ENCODE data around the gene TAF8. TPM values are rescaled to one million over a fixed set of nuclear protein-coding genes. Genes with fewer than 3 reads are reported as not detected.

The TAF8 gene
- total RNA-seq, 1 donor from 2014 or later = 25.1 TPM

DNA sequence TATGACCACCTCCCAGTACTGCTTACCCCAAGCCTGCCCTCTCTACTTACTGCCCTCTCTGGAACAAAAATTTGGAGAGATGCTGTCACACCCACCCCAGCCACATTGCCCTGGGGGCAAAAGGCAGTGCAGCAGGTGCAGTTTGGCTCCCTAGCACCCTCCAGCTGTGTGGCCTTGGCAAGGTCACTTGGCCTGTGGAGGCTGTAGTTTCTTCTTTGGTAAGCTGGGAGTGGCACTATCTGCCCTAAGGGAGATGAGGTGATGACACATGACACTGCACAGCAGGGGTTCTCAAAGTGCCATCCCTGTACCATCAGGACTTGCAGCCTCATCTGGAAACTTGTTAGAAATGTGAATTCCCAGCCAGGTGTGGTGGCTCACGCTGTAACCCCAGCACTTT is 44.8 kb downstream of the TAF8 start:
- peak; percentile 44 for DNase-seq (ENCODE audit: low read depth)

DNA sequence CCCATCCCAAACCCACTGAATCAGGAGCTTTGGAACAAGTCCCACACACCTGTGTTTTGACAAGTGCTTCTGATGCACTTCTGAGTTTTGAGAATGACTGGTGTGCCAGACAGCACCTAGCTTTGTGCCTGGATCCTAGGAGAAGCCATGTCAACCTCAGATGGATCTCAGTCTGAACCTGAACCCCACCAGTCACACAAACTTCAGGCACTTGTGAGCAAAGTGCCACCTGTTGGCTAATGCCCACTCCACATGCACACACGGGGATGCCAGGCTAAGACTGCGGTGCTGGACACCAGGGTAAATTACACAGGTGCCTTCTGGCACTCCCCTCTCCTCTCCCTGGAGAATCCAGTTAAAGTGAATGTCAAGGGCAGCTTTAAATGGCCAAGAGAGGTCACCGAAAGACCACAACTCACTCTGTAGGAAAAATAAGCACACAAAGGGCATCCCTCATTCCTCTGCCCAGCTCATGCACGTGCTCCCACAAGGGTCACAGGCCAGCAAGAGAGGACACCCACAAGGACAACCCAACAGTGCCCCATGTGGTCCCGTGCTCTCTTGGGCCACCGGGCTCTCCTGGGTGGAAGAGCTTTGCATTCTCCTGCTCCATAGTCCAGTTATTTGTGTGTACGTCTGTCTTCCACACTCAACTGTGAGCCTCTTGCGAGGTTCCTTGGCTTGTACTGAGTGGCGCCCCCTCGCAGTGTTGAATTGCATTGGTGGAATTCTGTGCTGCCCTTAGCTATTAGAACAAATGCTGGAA is 45.6 kb downstream of the TAF8 start:
- DNase-seq (ENCODE audit: low read depth) = peak; percentile 19

DNA sequence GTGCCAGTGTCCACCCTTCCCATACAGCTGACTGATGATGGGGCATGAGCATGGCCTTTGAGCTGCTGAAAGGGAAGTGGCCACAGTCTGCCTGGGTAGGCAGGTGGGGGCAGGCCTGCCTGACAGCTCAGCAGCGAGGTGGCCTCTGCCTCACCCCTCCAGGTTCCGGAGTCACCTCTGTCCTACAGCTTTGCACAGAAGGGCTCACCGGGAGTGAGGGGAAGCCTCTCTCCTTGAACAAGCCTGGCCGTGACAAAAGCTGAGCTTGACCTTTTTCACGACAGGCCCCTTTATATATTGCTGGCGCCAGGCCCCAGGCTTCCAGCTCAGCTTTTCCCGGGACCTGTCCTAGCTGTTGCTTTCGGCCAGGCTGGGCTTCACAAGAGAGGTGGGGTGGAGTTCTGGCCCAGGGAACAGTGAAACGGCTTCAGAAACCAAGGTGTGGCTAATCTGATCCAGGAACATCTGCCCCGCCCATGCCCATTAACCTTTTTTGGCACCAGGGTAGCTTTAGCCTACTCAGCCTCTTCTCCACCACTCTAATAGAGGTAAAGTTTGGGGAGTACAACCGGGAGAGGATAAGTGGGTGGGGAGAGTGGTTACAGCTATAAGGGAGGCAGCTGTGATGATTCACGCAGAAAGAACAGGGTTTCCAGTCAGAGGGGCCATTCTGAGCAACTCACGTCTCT is 49.2 kb downstream of the TAF8 start:
- DNase-seq (ENCODE audit: low read depth) = peak; percentile 48

DNA sequence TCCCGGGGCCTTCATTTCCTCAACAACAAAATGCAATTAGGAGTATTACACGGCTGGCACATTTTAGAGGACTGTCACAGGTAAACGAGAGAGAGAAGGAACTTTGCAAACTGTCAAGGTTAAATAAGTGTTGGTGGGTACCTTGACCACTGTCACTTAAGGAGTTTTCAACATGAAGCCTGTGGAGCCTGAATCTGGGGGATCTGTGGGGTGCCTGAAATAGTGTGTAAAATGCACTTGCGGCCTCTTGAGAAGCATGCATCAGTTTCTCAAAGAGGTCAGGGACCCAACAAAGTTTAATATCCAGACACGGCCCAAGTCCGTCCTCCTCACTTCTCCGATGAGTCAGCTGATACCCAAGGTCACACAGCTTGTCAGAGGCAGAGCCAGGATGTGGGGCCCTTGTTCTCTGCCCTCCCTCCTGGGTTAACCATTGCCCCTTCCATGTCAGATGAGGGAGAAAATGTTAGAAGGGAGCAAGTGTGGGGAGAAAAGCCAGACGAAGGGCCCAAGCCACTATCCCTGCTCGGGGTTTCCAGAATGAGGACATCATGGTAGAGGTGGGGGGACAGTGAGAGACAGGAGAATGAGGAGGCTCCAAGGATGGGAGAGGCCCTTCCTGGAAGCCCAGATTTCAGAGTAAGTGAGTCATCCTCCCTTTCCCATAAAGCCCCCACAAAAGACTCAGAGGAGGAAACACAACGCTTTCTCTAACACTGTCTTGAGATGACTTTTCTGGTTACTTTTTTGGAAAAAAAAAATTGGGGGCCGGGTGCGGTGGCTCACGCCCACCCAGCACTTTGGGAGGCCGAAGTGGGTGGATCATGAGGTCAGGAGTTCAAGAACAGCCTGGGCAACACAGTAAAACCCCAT is 49.9 kb downstream of the TAF8 start:
- no peak for DNase-seq (ENCODE audit: low read depth)

DNA sequence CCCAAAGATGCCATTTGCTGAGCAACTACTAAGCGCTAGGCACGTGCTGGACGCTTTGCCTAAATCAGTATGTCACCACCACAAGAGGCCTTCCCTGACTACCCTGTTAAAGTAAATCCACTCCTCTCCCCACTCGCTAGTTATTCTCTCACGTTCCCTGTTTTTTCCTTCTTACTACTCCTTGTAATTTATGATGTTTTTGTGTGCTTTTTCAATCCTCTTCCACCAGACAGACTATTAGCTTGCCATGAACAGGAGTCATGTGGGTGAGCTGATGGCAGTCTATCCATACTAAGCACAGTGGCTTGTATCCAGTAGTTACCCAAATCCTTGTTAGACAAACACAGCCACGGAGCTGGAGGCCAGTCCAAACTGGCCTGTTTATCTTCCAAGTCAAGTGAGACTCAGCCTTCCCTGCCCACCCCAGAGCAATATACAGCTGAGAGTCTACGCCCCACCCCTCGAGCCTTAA is 50.9 kb downstream of the TAF8 start:
- no peak for DNase-seq (ENCODE audit: low read depth)

DNA sequence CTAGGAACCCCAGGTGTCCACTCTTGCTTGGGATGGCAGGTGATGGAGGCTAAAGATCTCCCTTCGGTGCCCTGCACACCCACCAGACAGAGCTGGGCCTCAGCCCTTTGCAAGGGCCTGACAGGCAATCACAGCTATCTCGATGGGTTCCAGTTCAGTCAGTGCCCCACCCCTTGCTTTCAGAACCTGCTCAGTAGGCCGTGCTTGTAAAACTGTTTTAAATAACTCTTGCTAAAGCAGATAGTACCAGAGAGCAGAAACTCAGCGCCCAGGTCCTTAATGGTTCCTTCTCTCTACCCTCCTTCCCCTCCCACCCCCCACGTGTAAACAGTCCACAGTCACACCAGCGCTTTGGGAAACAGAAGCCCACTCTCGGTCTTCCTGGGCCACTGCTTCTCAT is 52.9 kb downstream of the TAF8 start:
- no peak for DNase-seq (ENCODE audit: low read depth)

DNA sequence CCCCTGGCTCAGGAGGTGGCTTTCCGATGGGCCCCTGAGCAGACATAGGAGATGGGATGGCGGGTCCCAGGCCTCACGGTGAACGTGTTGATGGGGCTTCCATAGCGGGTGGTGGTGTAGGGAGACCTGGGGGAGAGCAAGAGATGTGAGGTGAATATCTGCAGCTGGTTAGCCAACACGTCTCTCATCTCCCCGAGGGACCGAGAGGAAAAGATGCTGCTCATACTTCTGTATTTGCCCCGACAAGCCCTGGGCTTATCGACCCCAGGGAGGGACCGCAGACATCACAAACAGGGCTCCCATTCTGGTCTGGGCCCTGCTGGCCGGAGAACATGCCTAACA is 53.4 kb downstream of the TAF8 start:
- no peak for DNase-seq (ENCODE audit: low read depth)

DNA sequence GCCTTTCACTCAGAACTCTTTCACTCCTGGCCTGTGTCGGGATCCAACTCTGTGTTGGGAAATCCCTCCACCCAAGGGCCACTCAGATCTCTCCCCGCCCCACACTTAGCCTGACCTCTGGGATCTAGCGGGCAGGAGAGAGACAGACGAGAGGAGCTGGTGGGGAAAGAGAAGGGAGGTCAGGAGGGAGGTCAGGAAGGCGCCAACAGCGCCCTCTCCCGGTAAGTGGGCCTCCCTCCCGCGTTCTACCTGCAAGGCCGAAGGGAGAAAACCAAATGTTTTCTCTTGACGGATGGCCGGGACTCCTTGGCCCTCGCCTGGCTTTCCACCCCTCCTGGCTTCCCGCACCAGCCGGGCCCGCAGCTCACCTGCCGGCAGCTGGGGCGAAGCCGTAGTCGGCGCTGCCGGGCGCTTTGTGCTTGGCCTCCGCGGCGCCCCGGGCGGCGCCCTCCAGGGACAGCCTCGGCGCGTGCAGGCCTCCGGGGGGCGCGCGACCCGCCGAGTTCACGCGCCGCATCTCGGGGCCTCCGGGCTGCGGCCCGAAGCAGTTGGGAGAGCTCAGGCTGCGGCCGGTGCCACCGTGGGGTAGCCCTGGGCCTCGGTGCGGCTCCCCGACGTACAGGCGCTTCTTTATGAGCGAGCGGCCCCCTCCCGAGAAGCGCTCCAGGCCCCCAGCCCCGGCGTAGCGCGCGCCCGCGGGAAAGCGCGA is 53.9 kb downstream of the TAF8 start:
- DNase-seq (ENCODE audit: low read depth) = no peak

DNA sequence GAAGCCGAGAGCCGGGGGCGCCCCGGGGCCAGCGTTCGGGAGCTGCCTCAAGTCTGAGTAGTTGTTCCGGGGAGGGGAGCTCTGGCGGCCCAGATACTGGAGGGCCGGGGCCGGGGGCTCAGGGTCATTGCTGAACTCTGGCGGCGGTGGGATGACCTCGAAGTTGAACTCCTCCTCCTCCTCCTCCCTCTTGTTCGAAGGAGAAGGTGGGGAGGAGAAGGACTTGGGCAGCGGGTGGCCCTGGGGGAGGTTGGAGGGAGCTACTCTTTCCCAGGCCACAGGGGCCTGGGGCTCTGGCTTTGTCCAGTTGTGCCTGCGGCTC is 54.4 kb downstream of the TAF8 start:
- DNase-seq (ENCODE audit: low read depth) = no peak

DNA sequence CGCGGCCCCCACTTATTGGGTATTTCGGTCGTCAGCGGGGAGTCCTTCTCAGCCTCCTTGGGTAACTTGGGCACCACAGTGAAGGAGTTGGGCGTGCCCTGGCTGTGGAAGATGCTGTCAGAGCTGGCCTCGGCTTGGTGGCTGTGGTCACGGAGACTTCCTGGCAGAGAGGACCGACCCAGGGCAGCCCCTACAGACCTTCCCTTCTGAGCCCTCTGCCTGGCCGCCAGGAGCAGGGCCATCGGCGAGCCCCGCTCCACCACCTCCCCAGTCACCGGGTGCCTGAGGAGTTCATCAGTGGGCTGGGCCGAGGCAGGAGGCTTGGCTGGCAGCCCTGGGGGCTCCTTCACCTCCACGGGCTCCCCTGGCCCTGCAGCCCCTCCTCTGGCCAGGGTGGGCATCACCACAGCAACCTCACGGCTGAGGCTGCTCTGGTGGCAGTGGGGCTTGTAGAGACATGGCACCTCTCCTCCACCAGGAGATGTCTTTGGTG is 54.9 kb downstream of the TAF8 start:
- no peak for DNase-seq (ENCODE audit: low read depth)

DNA sequence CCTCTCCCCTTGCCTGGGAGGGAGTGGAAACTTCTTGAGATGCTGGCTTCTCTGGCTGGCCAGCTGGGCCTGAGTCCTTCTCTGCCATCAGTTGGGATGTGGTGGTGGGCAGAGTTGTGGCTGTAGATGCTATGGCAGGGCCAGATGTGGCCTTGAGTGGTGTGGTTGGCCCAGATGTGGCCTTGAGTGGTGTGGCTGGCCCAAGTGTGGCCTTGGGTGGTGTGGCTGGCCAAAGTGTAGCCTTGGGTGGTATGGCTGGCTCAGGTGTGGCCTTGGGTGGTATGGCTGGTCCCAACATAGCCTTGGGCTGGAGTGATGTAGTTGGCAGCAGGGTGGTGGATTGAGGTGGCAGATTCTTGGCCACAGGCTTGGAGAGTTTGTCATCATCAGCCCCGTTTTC is 55.4 kb downstream of the TAF8 start:
- no peak for DNase-seq (ENCODE audit: low read depth)

DNA sequence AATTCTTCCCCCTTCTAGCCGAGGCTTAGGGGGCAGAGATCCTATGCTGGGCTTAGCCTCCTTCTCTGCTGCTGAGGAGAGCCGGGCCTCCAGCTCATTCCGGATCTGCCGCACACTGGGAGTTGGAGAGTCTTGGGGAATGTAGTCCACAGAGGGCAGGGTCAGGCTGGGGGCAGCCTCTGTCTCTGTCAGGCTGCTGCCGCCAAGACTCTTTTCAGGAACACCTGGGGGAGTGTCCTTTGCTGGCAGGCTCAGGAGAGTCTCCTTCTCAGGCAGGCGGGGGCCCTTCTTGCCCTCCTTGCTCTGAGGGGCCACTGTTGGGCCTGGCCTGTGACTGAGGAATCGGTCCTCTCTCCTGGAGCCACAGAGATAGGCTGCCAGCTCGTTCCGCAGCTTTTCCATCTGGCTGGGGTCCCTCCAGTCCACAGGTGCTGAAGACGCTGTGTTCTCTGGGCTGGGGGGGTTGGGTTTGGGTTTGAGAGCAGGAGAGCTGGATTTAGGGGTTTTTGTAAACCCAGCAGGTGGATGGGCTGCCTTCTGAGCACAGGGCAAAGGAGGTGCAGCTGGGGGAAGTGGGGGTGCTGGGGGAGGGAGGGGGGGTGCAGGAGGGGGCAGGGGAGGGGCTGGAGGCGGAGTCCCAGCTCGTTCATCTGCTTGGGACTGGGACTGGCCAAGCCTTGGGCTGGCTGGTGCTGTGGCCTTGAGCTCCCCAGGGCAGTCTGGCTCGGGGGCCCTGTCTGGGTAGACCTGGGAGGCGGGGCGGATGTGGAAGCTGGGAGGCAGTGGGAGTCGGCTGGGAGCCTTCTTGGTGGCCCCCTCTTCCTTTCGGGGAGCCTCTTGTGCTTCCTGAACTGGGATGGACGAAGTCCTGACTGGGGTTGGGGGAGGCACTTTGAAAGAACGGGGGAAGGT is 56.0 kb downstream of the TAF8 start:
- no peak for DNase-seq (ENCODE audit: low read depth)

DNA sequence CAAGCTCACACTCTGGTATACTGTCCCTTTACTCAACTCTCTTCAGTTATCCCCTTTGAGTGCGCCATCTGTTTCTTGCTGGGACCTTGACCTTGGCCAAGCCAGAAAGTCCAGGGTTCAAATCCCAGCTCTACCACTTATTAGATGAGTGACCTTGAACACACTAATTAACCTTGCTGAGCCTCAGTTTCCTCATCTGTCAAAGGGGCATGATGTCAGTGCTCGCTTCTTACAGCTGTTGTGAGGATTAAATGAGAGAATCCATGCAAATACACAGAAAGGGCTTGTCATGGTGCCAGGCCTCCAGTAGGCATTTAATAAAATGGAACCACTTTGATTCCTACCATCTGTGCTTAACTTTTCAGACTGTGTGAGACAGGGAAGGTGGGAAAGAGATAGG is 57.7 kb downstream of the TAF8 start:
- no peak for DNase-seq (ENCODE audit: low read depth)

DNA sequence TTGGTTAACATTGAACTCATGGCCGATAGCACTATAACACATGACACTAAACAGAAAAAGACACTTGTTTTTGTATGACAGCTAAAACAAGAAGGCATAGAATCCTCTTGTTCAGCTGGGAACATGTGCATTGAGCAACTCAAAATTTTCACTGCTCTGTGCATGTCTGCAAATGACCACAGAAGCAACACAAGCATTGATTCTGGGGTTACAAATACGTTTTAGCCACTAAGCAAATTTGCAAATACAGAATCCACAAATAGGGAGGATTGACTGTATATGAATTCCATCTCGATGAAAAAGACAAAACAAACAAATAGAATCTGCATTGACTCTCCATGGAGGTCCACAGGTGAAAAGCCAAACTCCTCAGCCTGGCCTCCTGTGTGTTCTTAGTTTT is 60.4 kb downstream of the TAF8 start:
- no peak for DNase-seq (ENCODE audit: low read depth)

DNA sequence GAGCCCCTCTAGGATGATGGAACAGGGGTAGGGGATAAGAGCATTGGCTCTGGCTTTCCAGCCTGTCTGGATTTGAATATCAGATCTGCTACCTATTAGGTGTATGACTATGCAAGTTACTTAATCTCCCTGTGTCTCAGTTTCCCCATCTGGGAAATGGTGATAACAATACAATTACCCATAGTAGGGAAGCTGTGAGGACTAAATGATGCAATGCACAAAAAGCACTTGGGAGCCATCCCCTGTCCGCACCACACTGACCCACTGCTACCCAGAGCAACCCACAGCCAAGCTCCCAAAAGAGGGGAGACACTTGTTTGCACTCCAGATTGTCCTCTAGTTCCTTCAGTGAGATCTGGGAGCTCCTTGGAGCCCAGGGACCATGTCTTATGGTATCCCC is 62.0 kb downstream of the TAF8 start:
- DNase-seq (ENCODE audit: low read depth) = no peak

DNA sequence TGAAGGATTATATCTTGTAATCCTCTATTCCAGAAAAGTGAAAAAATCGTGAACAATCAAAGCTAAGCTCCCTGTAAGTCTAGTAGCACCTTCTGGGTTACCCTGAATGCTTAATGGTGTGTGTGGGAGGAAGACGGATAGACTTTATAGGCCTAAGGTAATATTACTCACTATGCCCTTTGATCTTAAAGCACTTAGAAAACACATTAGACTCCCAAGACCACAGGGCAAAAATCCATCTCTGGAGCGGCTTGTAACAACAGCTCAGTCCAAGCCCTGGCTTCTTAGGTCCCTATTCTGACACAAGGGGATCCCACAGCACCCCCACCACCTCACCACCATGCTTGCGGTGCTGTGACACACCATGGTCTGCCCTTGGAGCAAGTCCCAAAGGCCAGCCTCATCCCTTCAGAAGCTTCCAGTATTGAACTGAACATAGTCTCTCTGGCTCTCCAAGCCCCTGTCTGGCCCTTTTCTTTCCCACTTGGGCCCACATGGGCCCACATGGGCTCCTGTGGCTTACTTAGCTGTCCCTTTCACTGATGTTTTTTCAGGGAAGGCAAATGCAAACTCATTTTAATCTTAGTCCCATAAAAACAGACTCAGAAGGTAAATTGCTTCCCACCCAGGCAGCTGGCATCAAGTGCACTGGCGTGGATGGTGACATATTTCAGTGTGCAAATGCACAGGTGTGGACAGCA is 63.8 kb downstream of the TAF8 start:
- DNase-seq (ENCODE audit: low read depth) = no peak

DNA sequence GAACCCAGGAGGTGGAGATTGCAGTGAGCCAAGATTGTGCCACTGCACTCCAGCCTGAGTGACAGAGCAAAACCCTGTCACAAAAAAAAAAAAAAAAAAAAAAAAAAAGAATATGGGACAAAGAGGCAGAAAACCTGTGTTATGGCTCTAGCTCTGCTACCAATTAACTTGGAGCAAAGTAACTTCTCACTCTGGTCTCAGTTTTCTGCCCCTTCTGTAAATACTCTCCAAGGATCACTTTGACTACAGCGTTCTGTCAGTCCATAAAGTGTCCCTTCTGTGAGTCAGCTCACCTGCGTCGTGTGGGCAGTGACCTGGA is 67.5 kb downstream of the TAF8 start:
- no peak for DNase-seq (ENCODE audit: low read depth)

DNA sequence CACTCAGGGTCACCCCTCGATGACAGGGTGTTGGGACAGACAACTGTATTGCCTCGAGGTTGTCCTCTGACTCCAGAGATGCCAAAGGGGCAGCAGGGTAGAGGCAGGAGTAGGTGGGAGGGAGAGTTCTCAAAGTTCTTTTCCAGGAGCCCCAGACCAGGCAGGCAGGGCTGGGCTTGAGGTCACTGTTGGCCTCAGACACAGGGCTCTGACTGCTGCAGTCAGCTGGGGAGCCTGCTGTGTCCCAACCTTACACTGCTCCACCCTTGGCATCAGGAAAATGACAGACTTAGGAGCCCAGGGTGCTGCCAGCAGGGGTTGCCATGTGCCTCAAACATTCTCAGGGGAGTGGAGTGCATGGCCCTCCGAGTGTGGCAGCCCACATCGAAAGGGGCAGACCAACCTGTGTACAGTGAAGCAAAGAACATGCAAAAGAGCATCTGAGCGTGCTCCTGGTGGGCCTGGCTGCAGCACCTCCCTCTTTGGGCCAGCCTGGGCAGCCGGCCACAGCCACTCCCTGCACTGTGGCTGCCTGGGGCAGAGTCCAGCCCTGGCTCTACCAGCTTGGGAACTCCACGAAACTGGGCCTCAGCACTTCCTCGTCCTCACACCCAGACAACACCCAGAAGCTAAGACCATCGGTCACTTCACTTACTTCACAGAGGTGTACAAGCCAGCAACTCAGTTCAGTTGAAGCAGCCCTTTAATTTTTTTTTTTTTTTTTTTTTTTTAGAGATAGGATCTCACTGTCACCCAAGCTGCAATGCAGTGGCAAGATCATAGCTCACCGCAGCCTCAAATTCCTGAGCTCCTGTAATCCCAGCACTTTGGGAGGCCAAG is 68.1 kb downstream of the TAF8 start:
- DNase-seq (ENCODE audit: low read depth) = peak; percentile 76
